Lower leg skin (tissue), 4 donors: ENCODE measurements around the gene KRTAP10-10. TPM values are rescaled to one million over a fixed set of nuclear protein-coding genes. Genes with fewer than 3 reads are reported as not detected.
"Not testable (repeated sequence)": the region's sequence is repeated elsewhere in the genome, so short reads cannot be mapped to it uniquely, and the experiment has no call there.

Experiments
- DNase-seq, 2 donors: peaks; one replicate each; pipeline ENCODE4 v3.0.0-alpha.2; 2019; ENCODE audit warnings: low spot score in 2 of 2
- H3K4me3 ChIP-seq: fragments of 200-600 bp; sonication (generic); 2 replicates; pipeline ENCODE4 v1.5.1; 2017; ENCODE audit warnings: mild to moderate bottlenecking, low read depth; ENCODE audit not compliant: poor library complexity, severe bottlenecking
- CTCF ChIP-seq, 3 donors: fragments of 450-650 bp; IDR thresholded peaks; one replicate each; pipeline ENCODE4 v1.5.1; 2016; ENCODE audit warnings: antibody characterized with exemption in 3 of 3, mild to moderate bottlenecking in 3 of 3, moderate library complexity in 2 of 3
- POLR2A ChIP-seq, 2 donors: fragments of 450-650 bp; IDR thresholded peaks; one replicate each; pipeline ENCODE4 v1.6.1; 2016 to 2017; ENCODE audit warnings: antibody characterized with exemption in 2 of 2, mild to moderate bottlenecking in 1 of 2, moderate library complexity in 1 of 2
- WGBS, 2 donors: methylation state at CpG; one replicate each; pipeline ENCODE4 v1.1.5; 2018; 5-methylcytosine and 5-hydroxymethylcytosine counted together
- intact Hi-C: fragments of 100-400 bp; cut with DNase I; formaldehyde crosslinking; loops from one replicate; pipeline ENCODE4 v1.15.0; 2023; ENCODE audit warnings: low total_unique reads
- total RNA-seq, 4 donors: library from RNA; depleted of rRNA; stranded (reverse); fragments of >200 nt; gene quantifications; one replicate each; pipeline ENCODE4 v1.1.0, GENCODE V29; 2016

The KRTAP10-10 gene
- total RNA-seq, 4 donors from 2014 or later = 5.3 TPM; not detected in 3

GRCh38 chr21:44603109-44603875 is 33.9 kb upstream of the KRTAP10-10 start:
- no peak for TF ChIP-seq CTCF (IDR thresholded peaks at IDR 0.05)
- no peak for TF ChIP-seq POLR2A (IDR thresholded peaks at IDR 0.05)

GRCh38 chr21:44603911-44604310 is 33.2 kb upstream of the KRTAP10-10 start:
- intact Hi-C loops = no loop called here
- 87 to 94% methylated on average over 8 of the region's 8 CpGs for WGBS, 2 donors
- no peak overlapping the region for H3K4me3 ChIP-seq
- peak in 1 of 2 donors; percentile 49 for DNase-seq
- TF ChIP-seq CTCF (IDR thresholded peaks at IDR 0.05) (no peak), POLR2A (IDR thresholded peaks at IDR 0.05) (no peak)

More at GRCh38 chr21:44603109-44603875, 33.9 kb upstream of the KRTAP10-10 start:
- WGBS, 2 donors = 49 to 71% methylated on average over 14 of the region's 17 CpGs
- peak in 1 of 2 donors; percentile 68 for DNase-seq
- intact Hi-C loops = no loop called here
- H3K4me3 ChIP-seq = no peak overlapping the region

- DNase-seq = no peak
- 76 to 82% methylated on average over 4 of the region's 4 CpGs for WGBS, 2 donors
- H3K4me3 ChIP-seq = no peak overlapping the region
These were observed 30.7 kb upstream of the KRTAP10-10 start for GRCh38 chr21:44606495-44606894.

GRCh38 chr21:44609193-44609592 is 28.0 kb upstream of the KRTAP10-10 start:
- intact Hi-C loops = no loop called here
- TF ChIP-seq CTCF (IDR thresholded peaks at IDR 0.05) (no peak), POLR2A (IDR thresholded peaks at IDR 0.05) (no peak)
- no peak overlapping the region for H3K4me3 ChIP-seq
- DNase-seq = no peak

More at GRCh38 chr21:44606495-44606894, 30.7 kb upstream of the KRTAP10-10 start:
- intact Hi-C loops = no loop called here
- no peak for TF ChIP-seq CTCF (IDR thresholded peaks at IDR 0.05)
- TF ChIP-seq POLR2A (IDR thresholded peaks at IDR 0.05) = no peak

- WGBS, 2 donors = 97% methylated on average over 7 of the region's 7 CpGs
These were observed 26.9 kb upstream of the KRTAP10-10 start for GRCh38 chr21:44610157-44610843.

GRCh38 chr21:44611551-44611950 is 25.6 kb upstream of the KRTAP10-10 start:
- no peak for DNase-seq
- 80 to 84% methylated on average over 4 of the region's 4 CpGs for WGBS, 2 donors
- intact Hi-C loops = no loop called here
- TF ChIP-seq CTCF (IDR thresholded peaks at IDR 0.05) (no peak), POLR2A (IDR thresholded peaks at IDR 0.05) (no peak)
- no peak overlapping the region for H3K4me3 ChIP-seq

More at GRCh38 chr21:44610157-44610843, 26.9 kb upstream of the KRTAP10-10 start:
- DNase-seq, intact Hi-C loops, H3K4me3 ChIP-seq: not testable (repeated sequence)
